Large intestine (tissue), 3 donors: ENCODE data around the gene MORF4L1. TPM values are rescaled to one million over a fixed set of nuclear protein-coding genes. Genes with fewer than 3 reads are reported as not detected.
"Not testable (repeated sequence)": the region's sequence is repeated elsewhere in the genome, so short reads cannot be mapped to it uniquely, and the experiment has no call there.

Experiments used
- DNase-seq, 2 donors: peaks; one replicate each; pipeline versions ENCODE4 v3.0.0 to v3.0.0-alpha.2; 2013
- H3K27ac ChIP-seq: one replicate; pipeline ENCODE4 v1.5.1; 2013; ENCODE audit warnings: low read length
- H3K27me3 ChIP-seq: 2 replicates; pipeline ENCODE4 v1.6.1; 2013; ENCODE audit warnings: low read length; ENCODE audit not compliant: control insufficient read depth, insufficient read depth
- H3K36me3 ChIP-seq: 2 replicates; pipeline ENCODE4 v1.6.1; 2013; ENCODE audit warnings: low read length; ENCODE audit not compliant: control insufficient read depth, insufficient read depth
- H3K4me1 ChIP-seq: one replicate; pipeline ENCODE4 v1.6.1; 2013; ENCODE audit warnings: low read length; ENCODE audit not compliant: control insufficient read depth, insufficient read depth
- H3K4me3 ChIP-seq: one replicate; pipeline ENCODE4 v1.5.1; 2013; ENCODE audit warnings: low read length
- H3K9me3 ChIP-seq: one replicate; pipeline ENCODE4 v1.6.1; 2013; ENCODE audit warnings: mild to moderate bottlenecking, low read depth, low read length, moderate library complexity; ENCODE audit not compliant: control insufficient read depth
- WGBS: methylation state at CpG from one replicate; pipeline ENCODE4 v1.1.5; 2013; ENCODE audit warnings: low lambda C conversion rate; ENCODE audit not compliant: insufficient coverage; 5-methylcytosine and 5-hydroxymethylcytosine counted together
- polyA plus RNA-seq: library from polyadenylated mRNA; unstranded; fragments of 120-200 nt; gene quantifications from one replicate; pipeline ENCODE4 v1.2.1, GENCODE V29; 2013

Gene MORF4L1
- polyA plus RNA-seq, 1 donor, result 406 TPM

DNA sequence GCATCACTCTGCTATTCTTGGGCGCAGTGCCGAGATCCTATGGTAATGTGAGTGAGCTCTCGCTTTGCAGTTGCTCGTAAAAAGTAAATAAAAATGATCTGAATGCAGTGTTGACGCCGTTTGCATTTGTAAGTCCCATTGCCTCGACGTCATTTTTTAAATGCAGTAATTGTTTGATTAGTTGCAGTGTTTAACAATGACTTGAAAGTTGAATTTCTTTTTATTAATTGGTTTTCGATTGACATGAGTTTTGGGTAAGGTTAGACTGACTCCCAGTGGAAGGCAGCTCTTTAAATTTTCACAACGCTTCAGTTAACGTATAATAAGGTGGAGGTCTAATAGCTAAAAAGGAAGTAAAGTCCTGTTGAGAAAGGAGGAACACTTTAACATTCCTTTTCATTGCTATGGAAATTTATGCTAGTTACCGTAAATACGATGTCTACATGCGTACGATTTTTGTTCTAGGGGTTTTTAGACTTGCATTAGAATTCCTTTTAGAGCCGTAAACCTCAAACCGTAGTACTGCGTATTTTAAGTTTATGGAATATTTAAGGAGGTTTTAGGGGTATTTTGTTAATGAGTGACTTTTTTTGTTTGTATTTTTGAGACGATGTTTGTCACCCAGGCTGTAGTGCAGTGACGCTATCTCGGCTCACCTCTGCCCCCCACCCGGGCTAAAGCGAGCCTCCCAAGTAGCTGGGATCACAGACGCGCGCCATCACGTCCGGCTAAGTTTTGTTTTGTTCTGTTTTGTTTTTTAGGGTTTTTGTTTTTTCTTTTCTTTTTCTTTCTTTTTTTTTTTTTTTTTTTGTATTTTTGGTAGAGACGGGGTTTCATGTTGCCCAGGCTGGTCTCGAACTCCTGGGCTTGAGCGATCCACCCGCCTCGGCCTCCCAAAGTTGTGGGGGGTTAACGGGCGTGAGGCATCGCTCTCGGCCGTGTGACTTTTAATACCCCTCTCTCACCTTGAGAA is 1.4 kb downstream of the MORF4L1 start:
- H3K27me3 ChIP-seq, result no peaks in the 10 kb centered on the region
- H3K4me3 ChIP-seq, result peak overlapping the region; percentile 89
- H3K36me3 ChIP-seq, result no peaks in the 10 kb centered on the region
- H3K9me3 ChIP-seq, result no peaks in the 10 kb centered on the region
- WGBS, result 0% methylated on average over 4 of the region's 38 CpGs
- no peak for DNase-seq
- H3K4me1 ChIP-seq, result peaks cover 3% of the 10 kb centered on the region
- H3K27ac ChIP-seq, result peak overlapping the region; percentile 100

DNA sequence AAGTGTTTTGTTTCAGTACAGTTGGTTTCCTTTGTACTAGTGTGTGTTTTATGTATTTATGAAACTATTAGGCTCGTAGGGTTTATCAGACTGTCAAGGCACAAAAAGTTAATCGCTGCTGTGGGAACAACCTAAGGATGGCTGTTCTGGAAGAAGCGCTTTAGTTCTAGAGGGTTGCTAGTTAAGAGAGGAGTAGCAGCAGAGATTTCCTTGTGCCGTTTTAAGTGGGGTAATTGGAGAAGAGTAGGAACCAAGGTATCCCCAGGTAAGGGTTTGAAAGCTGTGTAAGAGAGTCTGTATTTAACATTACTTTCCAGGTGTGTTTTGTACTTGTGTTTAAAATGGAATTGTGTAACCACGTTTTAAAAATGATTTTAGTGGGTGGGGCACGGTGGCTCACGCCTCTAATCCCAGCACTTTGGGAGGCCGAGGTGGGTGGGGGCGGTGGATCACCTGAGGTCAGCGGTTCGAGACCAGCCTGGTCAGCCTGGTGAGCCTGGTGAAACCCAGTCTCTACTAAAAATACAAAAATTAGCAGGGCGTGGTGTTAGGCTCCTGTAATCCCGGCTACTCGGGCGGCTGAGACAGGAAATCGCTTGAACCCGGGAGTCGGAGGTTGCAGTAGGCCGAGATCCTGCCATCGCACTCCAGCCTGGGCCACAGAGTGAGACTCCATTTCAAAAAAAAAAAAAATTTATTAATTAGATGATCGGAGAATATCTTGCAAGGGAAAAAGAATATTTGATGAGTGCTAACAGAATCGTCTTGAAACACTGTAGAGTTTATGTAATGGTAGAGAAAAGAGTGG is 2.6 kb downstream of the MORF4L1 start:
- H3K4me1 ChIP-seq, result peaks cover 3% of the 10 kb centered on the region

DNA sequence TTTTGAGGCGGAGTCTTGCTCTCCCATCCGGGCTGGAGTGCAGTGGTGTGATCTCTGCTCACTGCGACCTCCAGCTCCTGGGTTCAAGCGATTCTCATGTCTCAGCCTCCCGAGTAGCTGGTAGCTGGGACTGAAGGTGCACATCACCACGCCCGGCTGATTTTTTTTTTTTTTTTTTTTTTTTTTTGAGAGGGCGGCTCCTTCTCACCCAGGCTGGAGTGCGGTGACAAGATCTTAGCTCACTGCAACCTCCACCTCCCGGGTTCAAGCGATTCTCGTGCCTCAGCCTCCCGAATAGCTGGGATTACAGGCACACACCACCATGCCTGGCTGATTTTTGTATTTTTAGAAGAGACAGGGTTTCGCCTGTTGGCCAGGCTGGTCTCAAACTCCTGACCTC is 4.3 kb downstream of the MORF4L1 start:
- not testable (repeated sequence) for H3K27ac ChIP-seq, H3K4me3 ChIP-seq, H3K9me3 ChIP-seq, H3K36me3 ChIP-seq, H3K27me3 ChIP-seq, H3K4me1 ChIP-seq, DNase-seq
- WGBS, result 80% methylated on average over 2 of the region's 14 CpGs

More for the DNA sequence above, 2.6 kb downstream of the MORF4L1 start:
- H3K9me3 ChIP-seq, result no peaks in the 10 kb centered on the region
- WGBS, result 83% methylated on average over 1 of the region's 22 CpGs
- H3K36me3 ChIP-seq, result no peaks in the 10 kb centered on the region
- no peak overlapping the region for H3K27ac ChIP-seq
- H3K27me3 ChIP-seq, result no peaks in the 10 kb centered on the region
- H3K4me3 ChIP-seq, result peak overlapping the region; percentile 89
- DNase-seq, result no peak

DNA sequence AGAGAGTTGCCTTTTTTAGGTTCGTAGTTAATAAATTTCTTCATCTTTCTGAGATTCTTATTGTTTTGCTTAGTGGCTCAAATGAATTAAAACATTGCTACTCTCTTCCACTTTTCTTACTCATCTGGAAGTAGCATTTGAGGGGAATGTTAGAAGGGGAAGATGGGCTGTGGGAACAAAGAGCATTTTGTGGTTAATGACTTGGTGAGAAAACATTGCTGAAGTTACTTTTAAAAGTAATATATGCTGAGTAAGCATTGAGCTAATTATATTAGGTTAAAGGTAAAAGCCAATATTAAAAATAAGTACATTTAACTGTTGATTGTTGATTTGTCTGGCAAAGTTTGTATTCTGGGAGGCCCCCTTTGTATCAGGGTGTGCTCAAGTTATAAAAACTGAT is 5.7 kb downstream of the MORF4L1 start:
- peaks cover 3% of the 10 kb centered on the region for H3K4me1 ChIP-seq

DNA sequence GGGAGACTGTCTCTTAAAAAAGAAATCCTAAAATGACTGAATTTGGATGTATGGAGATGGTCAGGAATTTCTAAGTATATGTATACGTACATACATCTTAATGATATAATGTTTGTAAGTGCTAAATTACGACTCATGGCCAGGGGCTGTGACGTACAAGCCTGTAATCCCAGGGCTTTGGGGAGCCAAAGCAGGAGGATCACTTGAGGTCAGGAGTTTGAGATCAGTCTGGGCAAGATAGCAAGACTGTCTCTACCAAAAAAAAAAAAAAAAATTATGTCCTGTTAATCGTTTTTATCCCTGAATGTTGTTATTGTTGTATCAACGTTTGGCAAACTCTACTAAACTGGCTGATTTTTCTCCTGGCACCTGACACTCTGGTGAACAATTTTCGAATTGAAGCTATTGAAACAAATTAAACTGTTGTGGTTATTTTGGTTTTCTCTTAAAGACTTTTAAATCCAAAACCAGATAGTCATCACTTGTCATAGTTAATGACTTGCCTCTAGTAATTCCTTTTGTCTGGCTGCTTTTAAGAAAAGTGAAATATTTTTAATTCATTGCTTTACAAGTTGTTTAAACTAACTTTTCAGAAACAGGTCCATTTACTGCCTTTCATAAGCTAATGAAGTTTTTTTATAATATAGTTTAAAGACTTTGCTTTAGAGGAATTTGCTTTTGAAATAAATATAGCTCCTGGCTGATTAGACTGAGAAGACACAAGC is 7.0 kb downstream of the MORF4L1 start:
- no peak overlapping the region for H3K27ac ChIP-seq
- H3K4me1 ChIP-seq, result peaks cover 3% of the 10 kb centered on the region
- no peak for DNase-seq

More for the DNA sequence above, 5.7 kb downstream of the MORF4L1 start:
- H3K27ac ChIP-seq, result no peak overlapping the region
- no peak for DNase-seq
- H3K36me3 ChIP-seq, result peaks cover 15% of the 10 kb centered on the region
- H3K27me3 ChIP-seq, result no peaks in the 10 kb centered on the region
- no peak overlapping the region for H3K4me3 ChIP-seq
- WGBS, result 50% methylated on average over 1 of the region's 1 CpG
- no peaks in the 10 kb centered on the region for H3K9me3 ChIP-seq

DNA sequence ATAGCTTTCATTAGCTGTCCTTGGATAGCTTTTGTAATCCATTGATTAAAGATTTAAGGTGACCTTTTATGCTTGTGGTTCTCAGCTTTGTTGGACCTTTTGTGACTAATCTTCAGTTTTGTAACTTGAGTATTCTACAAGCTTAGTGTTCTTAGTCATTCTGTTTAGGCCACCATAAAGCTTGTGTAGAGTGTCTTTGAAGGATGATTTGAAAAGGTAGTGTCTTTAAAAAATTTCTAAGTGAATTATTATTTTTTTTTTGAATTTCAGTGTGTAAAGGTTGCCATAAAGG is 7.5 kb downstream of the MORF4L1 start:
- no peak overlapping the region for H3K27ac ChIP-seq
- peaks cover 19% of the 10 kb centered on the region for H3K36me3 ChIP-seq
- peaks cover 3% of the 10 kb centered on the region for H3K4me1 ChIP-seq
- no peaks in the 10 kb centered on the region for H3K27me3 ChIP-seq
- H3K4me3 ChIP-seq, result no peak overlapping the region
- DNase-seq, result no peak
- no peaks in the 10 kb centered on the region for H3K9me3 ChIP-seq

More for the DNA sequence above, 7.0 kb downstream of the MORF4L1 start:
- Histone ChIP-seq H3K27me3 (no peaks in the 10 kb centered on the region), H3K9me3 (no peaks in the 10 kb centered on the region), H3K36me3 (peaks cover 19% of the 10 kb centered on the region), H3K4me3 (no peak overlapping the region)
- WGBS, result 39% methylated on average over 3 of the region's 6 CpGs

DNA sequence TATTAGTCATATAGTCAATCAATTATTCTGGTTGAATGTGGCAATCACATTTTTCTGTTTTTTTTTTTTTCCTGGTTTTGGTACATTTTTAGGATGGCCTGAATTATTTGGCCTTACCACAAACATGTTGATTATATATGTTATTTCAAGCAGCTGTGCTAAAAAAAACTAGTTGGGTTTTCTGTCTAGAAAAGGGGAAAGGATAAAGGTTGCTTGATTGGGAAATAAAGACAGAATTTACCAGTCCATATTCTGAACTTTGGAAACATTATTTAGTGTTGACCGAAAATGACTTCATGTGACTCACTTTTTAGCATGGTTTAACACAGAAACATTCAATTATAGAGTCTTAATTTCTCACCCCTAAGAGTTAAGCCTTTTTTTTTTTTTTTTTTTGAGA is 8.1 kb downstream of the MORF4L1 start:
- no peak for DNase-seq
- WGBS, result no CpG with 5 or more reads among the region's 1 CpG
- H3K4me1 ChIP-seq, result peaks cover 3% of the 10 kb centered on the region
- H3K36me3 ChIP-seq, result peaks cover 20% of the 10 kb centered on the region
- H3K27ac ChIP-seq, result no peak overlapping the region
- H3K4me3 ChIP-seq, result no peak overlapping the region
- H3K9me3 ChIP-seq, result no peaks in the 10 kb centered on the region
- no peaks in the 10 kb centered on the region for H3K27me3 ChIP-seq

DNA sequence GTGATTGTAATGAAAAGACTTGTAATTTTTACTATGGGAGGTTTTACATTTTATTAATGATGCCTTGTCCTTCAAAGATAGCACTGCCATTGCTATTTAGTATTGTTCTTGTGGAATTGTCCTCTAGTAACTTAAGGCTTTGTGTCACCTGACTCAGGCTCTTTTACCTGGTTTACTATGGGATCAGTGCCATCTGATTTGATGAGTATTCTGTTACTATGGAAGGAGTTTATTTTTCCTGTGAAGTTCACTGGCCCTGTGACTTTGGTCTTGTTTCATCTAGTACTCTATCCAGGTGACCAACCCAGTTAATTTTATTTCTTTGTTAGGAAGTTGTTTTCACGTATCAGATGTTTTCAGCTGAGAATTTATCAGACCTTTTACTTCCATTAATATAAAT is 9.0 kb downstream of the MORF4L1 start:
- no peak overlapping the region for H3K4me3 ChIP-seq
- no peak for DNase-seq
- WGBS, result 100% methylated on average over 1 of the region's 1 CpG
- peaks cover 29% of the 10 kb centered on the region for H3K36me3 ChIP-seq
- H3K9me3 ChIP-seq, result no peaks in the 10 kb centered on the region
- no peaks in the 10 kb centered on the region for H3K27me3 ChIP-seq
- no peak overlapping the region for H3K27ac ChIP-seq
- H3K4me1 ChIP-seq, result peaks cover 3% of the 10 kb centered on the region

DNA sequence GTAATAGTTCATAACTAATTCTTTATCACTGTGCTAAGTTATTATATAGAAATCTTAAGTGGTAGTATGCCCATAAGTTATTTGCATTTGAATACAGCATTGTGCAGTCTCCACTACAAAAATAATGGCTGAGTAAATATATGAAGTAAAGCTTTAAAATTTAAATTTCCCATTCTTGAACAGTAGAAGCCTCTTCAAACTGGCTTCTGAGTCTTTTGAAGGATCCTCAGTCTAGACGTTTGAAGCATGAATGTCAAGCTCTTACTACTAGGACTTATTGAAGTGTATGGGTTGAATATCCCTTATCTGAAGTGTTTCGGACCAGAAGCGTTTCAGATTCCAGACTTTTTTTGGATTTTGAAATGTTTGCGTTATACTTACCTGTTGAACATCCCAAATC is 16.3 kb downstream of the MORF4L1 start:
- Histone ChIP-seq H3K9me3 (no peaks in the 10 kb centered on the region), H3K4me3 (no peak overlapping the region), H3K36me3 (peaks cover 71% of the 10 kb centered on the region), H3K27me3 (no peaks in the 10 kb centered on the region), H3K4me1 (no peaks in the 10 kb centered on the region), H3K27ac (no peak overlapping the region)
- DNase-seq, result no peak
- 90% methylated on average over 2 of the region's 4 CpGs for WGBS

DNA sequence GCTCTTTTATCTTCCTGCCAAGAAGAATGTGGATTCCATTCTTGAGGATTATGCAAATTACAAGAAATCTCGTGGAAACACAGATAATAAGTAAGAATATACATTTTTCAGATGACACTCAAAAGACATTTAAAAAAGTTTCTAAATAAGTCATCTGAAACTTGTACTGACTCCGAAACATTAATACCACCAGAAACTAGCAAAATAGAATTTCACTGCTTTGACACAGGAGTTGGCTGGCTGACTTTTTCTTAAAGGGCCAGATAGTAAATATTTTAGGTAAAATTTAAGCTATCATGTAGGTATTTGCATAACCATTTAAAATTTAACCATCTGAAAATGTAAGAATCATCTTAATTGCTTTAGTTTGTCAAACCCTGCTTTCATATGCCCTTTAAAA is 20.8 kb downstream of the MORF4L1 start:
- Histone ChIP-seq H3K27me3 (no peaks in the 10 kb centered on the region), H3K36me3 (peaks cover 70% of the 10 kb centered on the region), H3K9me3 (no peaks in the 10 kb centered on the region), H3K4me1 (no peaks in the 10 kb centered on the region), H3K27ac (no peak overlapping the region), H3K4me3 (no peak overlapping the region)
- DNase-seq, result no peak
- WGBS, result 86% methylated on average over 1 of the region's 2 CpGs
